H1 (cell line): ENCODE results near the gene ABHD14A. TPM values are rescaled to one million over a fixed set of nuclear protein-coding genes. Genes with fewer than 3 reads are reported as not detected.

Experiments used
- CTCF ChIA-PET: fragments of 300-600 bp; sonication (Branson Sonifier 250); formaldehyde crosslinking; loops from one replicate; lab custom pipeline; 2021; ENCODE audit not compliant: partially characterized antibody; lab: Charles Lee
- POLR2A ChIA-PET: fragments of 300-600 bp; sonication (Branson Sonifier 250); formaldehyde crosslinking; loops from one replicate; lab custom pipeline; 2021; ENCODE audit warnings: inconsistent platforms; ENCODE audit not compliant: partially characterized antibody; lab: Charles Lee
- DNase-seq, 2 experiments: peaks; one replicate each; pipeline versions ENCODE4 v3.0.0 to v3.0.0-alpha.2; 2010 to 2022; ENCODE audit warnings: low spot score in 2 of 2, low read depth in 1 of 2, mixed read lengths in 1 of 2
- FAIRE-seq: peaks from 2 replicates; lab custom pipeline; 2011; peaks lifted over from hg19 to GRCh38; lab: Jason Lieb, UNC
- H2AFZ ChIP-seq: 2 replicates; pipeline ENCODE4 v1.8.1; 2012; ENCODE audit warnings: low read length, inconsistent platforms
- H2AK5ac ChIP-seq: 2 replicates; pipeline ENCODE4 v1.6.1; 2013; ENCODE audit warnings: low read depth, low read length
- H2BK120ac ChIP-seq: replicated peaks from 2 replicates; pipeline ENCODE3; 2013; ENCODE audit warnings: low read depth, low read length, inconsistent platforms
- H2BK12ac ChIP-seq: 2 replicates; pipeline ENCODE4 v1.6.1; 2013; ENCODE audit warnings: low read depth, low read length
- H2BK15ac ChIP-seq: 2 replicates; pipeline ENCODE4 v1.6.1; 2013; ENCODE audit warnings: low read length
- H2BK20ac ChIP-seq: 2 replicates; pipeline ENCODE4 v1.6.1; 2013; ENCODE audit warnings: low read length
- H2BK5ac ChIP-seq: 2 replicates; pipeline ENCODE4 v1.6.1; 2013; ENCODE audit warnings: low read depth, low read length
- H3K14ac ChIP-seq: 2 replicates; pipeline ENCODE4 v1.6.1; 2013; ENCODE audit warnings: inconsistent platforms; ENCODE audit not compliant: insufficient read length
- H3K18ac ChIP-seq: 2 replicates; pipeline ENCODE4 v1.6.1; 2013; ENCODE audit warnings: low read length; ENCODE audit errors: extremely low read depth
- H3K23ac ChIP-seq: 2 replicates; pipeline ENCODE4 v1.6.1; 2013; ENCODE audit warnings: inconsistent platforms; ENCODE audit not compliant: insufficient read length
- H3K23me2 ChIP-seq: 2 replicates; pipeline ENCODE4 v1.6.1; 2013; ENCODE audit warnings: low read depth, low read length
- H3K27ac ChIP-seq: 2 replicates; pipeline ENCODE4 v1.6.1; 2011; ENCODE audit warnings: low read depth, low read length, inconsistent platforms
- H3K27me3 ChIP-seq, 4 experiments: replicated peaks in 1 of 4; 1 replicate in 1 of 4; 2 replicates in 3 of 4; pipeline versions ENCODE4 v1.6.1 to v1.8.1; 2011 to 2013; ENCODE audit warnings: low read length in 3 of 4, mild to moderate bottlenecking in 3 of 4, inconsistent platforms in 2 of 4, mixed read lengths in 2 of 4, moderate library complexity in 1 of 4; ENCODE audit not compliant: control insufficient read depth in 3 of 4, insufficient read depth in 3 of 4; ENCODE audit errors: extremely low read depth in 1 of 4
- H3K36me3 ChIP-seq, 4 experiments: 2 replicates each; pipeline versions ENCODE4 v1.6.1 to v1.8.1; 2011 to 2013; ENCODE audit warnings: mild to moderate bottlenecking in 4 of 4, low read length in 3 of 4, moderate library complexity in 2 of 4, control low read depth in 1 of 4, inconsistent platforms in 1 of 4; ENCODE audit not compliant: insufficient read depth in 4 of 4, control insufficient read depth in 2 of 4
- H3K4ac ChIP-seq: replicated peaks from 2 replicates; pipeline ENCODE3; 2013; ENCODE audit warnings: low read length, low read depth, mixed read lengths, inconsistent platforms; ENCODE audit not compliant: insufficient read length
- H3K4me1 ChIP-seq, 4 experiments: replicated peaks in 1 of 4; 1 replicate in 1 of 4; 2 replicates in 3 of 4; pipeline versions ENCODE4 v1.6.1 to v1.8.1; 2011 to 2013; ENCODE audit warnings: low read length in 3 of 4, inconsistent platforms in 2 of 4, mixed read lengths in 1 of 4; ENCODE audit not compliant: insufficient read depth in 4 of 4, control insufficient read depth in 3 of 4
- H3K4me2 ChIP-seq, 2 experiments: 2 replicates each; pipeline versions ENCODE4 v1.6.1 to v1.8.1; 2011 to 2013; ENCODE audit warnings: low read depth in 2 of 2, low read length in 2 of 2, control low read depth in 1 of 2, inconsistent platforms in 1 of 2, mild to moderate bottlenecking in 1 of 2; ENCODE audit not compliant: insufficient read depth in 1 of 2
- H3K4me3 ChIP-seq, 4 experiments: fragments of 200-600, 300-600 bp in 1 of 4; sonication (generic), shearing (Covaris generic), sonication (Bioruptor Twin) in 1 of 4; 2 replicates each; pipeline versions ENCODE4 v1.5.1 to v1.8.1; 2011 to 2016; ENCODE audit warnings: low read length in 4 of 4, low read depth in 3 of 4, control low read depth in 2 of 4, inconsistent platforms in 2 of 4, mild to moderate bottlenecking in 2 of 4, mixed read lengths in 1 of 4, moderate library complexity in 1 of 4; ENCODE audit not compliant: insufficient read depth in 2 of 4; ENCODE audit errors: extremely low read depth in 1 of 4
- H3K56ac ChIP-seq: replicated peaks from 2 replicates; pipeline ENCODE3; 2013; ENCODE audit warnings: low read depth, mild to moderate bottlenecking, mixed read lengths, low read length, inconsistent platforms; ENCODE audit not compliant: insufficient read length
- H3K79me1 ChIP-seq: 2 replicates; pipeline ENCODE4 v1.6.1; 2013; ENCODE audit warnings: low read depth, low read length, control low read depth
- H3K79me2 ChIP-seq, 2 experiments: 2 replicates each; pipeline versions ENCODE4 v1.6.1 to v1.8.1; 2012 to 2013; ENCODE audit warnings: low read length in 2 of 2, mild to moderate bottlenecking in 2 of 2, inconsistent platforms in 1 of 2; ENCODE audit not compliant: insufficient read depth in 2 of 2, control insufficient read depth in 1 of 2
- H3K9ac ChIP-seq, 4 experiments: replicated peaks in 1 of 4; 1 replicate in 1 of 4; 2 replicates in 3 of 4; pipeline versions ENCODE4 v1.6.1 to v1.8.1; 2011 to 2013; ENCODE audit warnings: low read depth in 3 of 4, low read length in 3 of 4, control low read depth in 2 of 4, mild to moderate bottlenecking in 2 of 4, moderate library complexity in 2 of 4, inconsistent platforms in 1 of 4; ENCODE audit errors: extremely low read depth in 1 of 4
- H3K9me3 ChIP-seq, 2 experiments: 2 replicates each; pipeline versions ENCODE4 v1.6.1 to v1.8.1; 2012 to 2013; ENCODE audit warnings: mild to moderate bottlenecking in 2 of 2, moderate library complexity in 2 of 2, control low read depth in 1 of 2, inconsistent platforms in 1 of 2, low read depth in 1 of 2, low read length in 1 of 2, mixed read lengths in 1 of 2; ENCODE audit not compliant: insufficient read depth in 2 of 2
- H4K20me1 ChIP-seq, 2 experiments: replicated peaks in 1 of 2; 2 replicates each; pipeline versions ENCODE3 to v1.8.1; 2011 to 2013; ENCODE audit warnings: inconsistent platforms in 2 of 2, low read length in 2 of 2, mild to moderate bottlenecking in 1 of 2; ENCODE audit not compliant: insufficient read depth in 2 of 2, control insufficient read depth in 1 of 2
- H4K5ac ChIP-seq: 2 replicates; pipeline ENCODE4 v1.6.1; 2013; ENCODE audit warnings: low read length, low read depth, mixed read lengths, inconsistent platforms; ENCODE audit not compliant: insufficient read length
- H4K8ac ChIP-seq: 2 replicates; pipeline ENCODE4 v1.8.0; 2013; ENCODE audit warnings: mild to moderate bottlenecking, moderate library complexity, low read length, inconsistent platforms; ENCODE audit not compliant: insufficient read depth; ENCODE audit errors: extremely low read depth
- H4K91ac ChIP-seq: replicated peaks from 2 replicates; pipeline ENCODE3; 2013; ENCODE audit warnings: low read length, mixed read lengths, inconsistent platforms; ENCODE audit not compliant: insufficient read length
- BCL11A ChIP-seq, 2 experiments: IDR thresholded peaks; one replicate each; pipeline ENCODE4 v1.6.1; 2011; ENCODE audit warnings: low read depth in 2 of 2, low read length in 2 of 2, mild to moderate bottlenecking in 2 of 2
- POLR2A ChIP-seq, 2 experiments: IDR thresholded peaks; 1 replicate in 1 of 2; 2 replicates in 1 of 2; pipeline ENCODE4 v1.6.1; 2011; ENCODE audit warnings: low read depth in 2 of 2, low read length in 2 of 2, mild to moderate bottlenecking in 2 of 2; ENCODE audit errors: control extremely low read depth in 1 of 2
- SP4 ChIP-seq: IDR thresholded peaks from 2 replicates; pipeline ENCODE4 v1.6.1; 2012; ENCODE audit warnings: low read length, inconsistent platforms
- SRF ChIP-seq: IDR thresholded peaks from 2 replicates; pipeline ENCODE4 v1.6.1; 2011; ENCODE audit warnings: mild to moderate bottlenecking, low read depth, low read length, moderate library complexity
- polyA plus RNA-seq, 7 experiments: library from polyadenylated mRNA; depleted of rRNA in 3 of 7; stranded (reverse) in 5 of 7; unstranded in 2 of 7; fragments of >200 nt in 5 of 7; fragments of 200-250 nt in 2 of 7; gene quantifications; 1 replicate in 5 of 7; 2 replicates in 1 of 7; 4 replicates in 1 of 7; pipeline versions ENCODE4 v1.2.1 to v1.2.3, GENCODE V29; 2011 to 2013; ENCODE audit warnings: missing spikeins in 2 of 7, mixed read lengths in 2 of 7
- total RNA-seq: library from RNA; stranded (reverse); fragmentation: NEBNext Ultra II Directional; extraction: Animal tissue kit (Norgen Biotek cat#: 25700); gene quantifications from 2 replicates; pipeline ENCODE4 v1.2.1, GENCODE V29; 2021
- TF ChIP-seq, protein P1 (sequence below): IDR thresholded peaks from 2 replicates; pipeline ENCODE4 v1.6.1; 2012; ENCODE audit warnings: inconsistent platforms
- TF ChIP-seq, protein P2 (sequence below): IDR thresholded peaks from 2 replicates; pipeline ENCODE4 v1.6.1; 2012; ENCODE audit warnings: low read length, inconsistent platforms
- TF ChIP-seq, protein P3 (sequence below): IDR thresholded peaks from 2 replicates; pipeline ENCODE4 v1.6.1; 2011; ENCODE audit warnings: low read depth, mild to moderate bottlenecking, low read length; ENCODE audit not compliant: insufficient read depth

Gene ABHD14A
- total and polyA plus RNA-seq, 2 of the 8 experiments (the other 6 are each of a cell fraction or from before 2014, with no cell fraction given), result 4.6 to 9.8 TPM

DNA sequence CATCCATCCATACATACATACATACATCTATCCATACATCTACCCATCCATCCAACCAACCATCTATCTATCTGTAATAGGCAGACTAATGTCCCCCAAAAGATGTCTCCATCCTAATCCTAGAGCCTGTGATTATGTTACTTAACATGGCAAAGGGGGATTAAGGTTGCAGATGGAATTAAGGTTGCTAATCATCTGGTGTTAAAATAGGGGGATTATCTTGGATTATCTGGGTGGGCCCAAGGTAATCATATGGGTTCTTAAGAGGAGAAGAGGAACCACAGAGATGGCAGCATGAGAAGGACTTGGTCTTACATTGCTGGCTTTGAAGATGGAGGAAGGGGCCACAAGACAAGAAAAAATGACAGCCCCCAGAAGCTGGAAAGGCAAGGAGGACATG, 35.6 kb downstream of the ABHD14A start:
- Histone ChIP-seq H4K20me1 (peaks cover 0 to 1% of the 10 kb centered on the region in 2 experiments), H3K23ac (no peak overlapping the region), H3K56ac (no peak overlapping the region), H3K4me2 (no peak overlapping the region), H3K27ac (no peak overlapping the region), H2BK5ac (no peak overlapping the region), H2BK20ac (no peak overlapping the region), H3K4me1 (peaks cover 4 to 17% (median 14%) of the 10 kb centered on the region in 4 experiments), H4K8ac (no peak overlapping the region), H3K79me1 (no peaks in the 10 kb centered on the region), H3K14ac (no peak overlapping the region), H2BK15ac (no peak overlapping the region), H3K9me3 (no peaks in the 10 kb centered on the region), H3K18ac (no peak overlapping the region), H3K9ac (no peak overlapping the region), H2AK5ac (no peak overlapping the region), H3K4me3 (no peak overlapping the region), H4K91ac (no peak overlapping the region), H2BK12ac (no peak overlapping the region), H3K36me3 (no peaks in the 10 kb centered on the region), H2BK120ac (no peak overlapping the region), H3K23me2 (peaks cover 7% of the 10 kb centered on the region; the same call in 1 of the 2 replicates), H3K79me2 (no peaks in the 10 kb centered on the region), H3K4ac (no peak overlapping the region), H4K5ac (no peak overlapping the region), H3K27me3 (no peaks in the 10 kb centered on the region; a peak in 1 of 7 replicates), H2AFZ (no peak overlapping the region)
- TF ChIP-seq POLR2A (IDR thresholded peaks at IDR 0.05; ENCODE audit: control extremely low read depth in 1 of 2, low read depth in 2 of 2, low read length in 2 of 2) (no peak), SRF (no peak), SP4 (no peak), BCL11A (IDR thresholded peaks at IDR 0.05; ENCODE audit: low read depth in 2 of 2, low read length in 2 of 2) (no peak)
- TF ChIP-seq, protein P1, sequence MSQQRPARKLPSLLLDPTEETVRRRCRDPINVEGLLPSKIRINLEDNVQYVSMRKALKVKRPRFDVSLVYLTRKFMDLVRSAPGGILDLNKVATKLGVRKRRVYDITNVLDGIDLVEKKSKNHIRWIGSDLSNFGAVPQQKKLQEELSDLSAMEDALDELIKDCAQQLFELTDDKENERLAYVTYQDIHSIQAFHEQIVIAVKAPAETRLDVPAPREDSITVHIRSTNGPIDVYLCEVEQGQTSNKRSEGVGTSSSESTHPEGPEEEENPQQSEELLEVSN, result no peak
- TF ChIP-seq, protein P2, sequence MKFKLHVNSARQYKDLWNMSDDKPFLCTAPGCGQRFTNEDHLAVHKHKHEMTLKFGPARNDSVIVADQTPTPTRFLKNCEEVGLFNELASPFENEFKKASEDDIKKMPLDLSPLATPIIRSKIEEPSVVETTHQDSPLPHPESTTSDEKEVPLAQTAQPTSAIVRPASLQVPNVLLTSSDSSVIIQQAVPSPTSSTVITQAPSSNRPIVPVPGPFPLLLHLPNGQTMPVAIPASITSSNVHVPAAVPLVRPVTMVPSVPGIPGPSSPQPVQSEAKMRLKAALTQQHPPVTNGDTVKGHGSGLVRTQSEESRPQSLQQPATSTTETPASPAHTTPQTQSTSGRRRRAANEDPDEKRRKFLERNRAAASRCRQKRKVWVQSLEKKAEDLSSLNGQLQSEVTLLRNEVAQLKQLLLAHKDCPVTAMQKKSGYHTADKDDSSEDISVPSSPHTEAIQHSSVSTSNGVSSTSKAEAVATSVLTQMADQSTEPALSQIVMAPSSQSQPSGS, result no peak
- TF ChIP-seq, protein P3, sequence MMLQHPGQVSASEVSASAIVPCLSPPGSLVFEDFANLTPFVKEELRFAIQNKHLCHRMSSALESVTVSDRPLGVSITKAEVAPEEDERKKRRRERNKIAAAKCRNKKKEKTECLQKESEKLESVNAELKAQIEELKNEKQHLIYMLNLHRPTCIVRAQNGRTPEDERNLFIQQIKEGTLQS, result no peak
- ChIA-PET CTCF (interaction anchor here (0.7 to 24.7 kb wide), 6 partner anchors 8 to 112 kb away, joined by 3 to 984 read pairs (median 16); partner anchors contain the start of gene DUSP7), POLR2A (interaction anchor here (7.2 kb wide), 1 partner anchor 17 kb away, joined by 95 read pairs; the partner anchor contains the start of gene RPL29)
- no peak for DNase-seq
- no peak for FAIRE-seq
